Prostate gland (tissue), 2 donors: ENCODE results near the gene PBXIP1. TPM values are rescaled to one million over a fixed set of nuclear protein-coding genes. Genes with fewer than 3 reads are reported as not detected.

Source experiments
- DNase-seq: peaks from one replicate; pipeline ENCODE4 v3.0.0-alpha.2; 2019; ENCODE audit warnings: low spot score
- H3K27ac ChIP-seq, 2 donors: fragments of 200-600 bp; sonication (generic); 2 replicates each; pipeline ENCODE4 v1.5.1; 2017 to 2019
- H3K27me3 ChIP-seq: fragments of 200-600 bp; sonication (generic); replicated peaks from 2 replicates; pipeline ENCODE4 v1.5.1; 2019; ENCODE audit not compliant: insufficient read depth
- H3K36me3 ChIP-seq, 2 donors: fragments of 200-600 bp; sonication (generic); 1 replicate in 1 of 2; 2 replicates in 1 of 2; pipeline versions ENCODE4 v1.5.1 to v1.8.1; 2017 to 2019
- H3K4me1 ChIP-seq: fragments of 200-600 bp; sonication (generic); replicated peaks from 2 replicates; pipeline ENCODE4 v1.5.1; 2019
- H3K4me3 ChIP-seq, 2 donors: fragments of 200-600 bp; sonication (generic); 2 replicates each; pipeline ENCODE4 v1.5.1; 2017 to 2019
- H3K9me3 ChIP-seq: fragments of 200-600 bp; sonication (generic); 2 replicates; pipeline ENCODE4 v1.5.1; 2017
- POLR2A ChIP-seq: fragments of 450-650 bp; IDR thresholded peaks from one replicate; pipeline ENCODE4 v1.6.1; 2016; ENCODE audit warnings: antibody characterized with exemption, mild to moderate bottlenecking
- POLR2AphosphoS5 ChIP-seq: sonication (generic); formaldehyde crosslinking; IDR thresholded peaks from one replicate; pipeline ENCODE4 v1.6.1; 2017; ENCODE audit warnings: antibody characterized with exemption
- WGBS: methylation state at CpG from one replicate; pipeline ENCODE4 v1.1.5; 2018; 5-methylcytosine and 5-hydroxymethylcytosine counted together
- intact Hi-C: fragments of 100-400 bp; cut with DNase I; formaldehyde crosslinking; loops from one replicate; pipeline ENCODE4 v1.14.2; 2022
- total RNA-seq, 2 donors: library from RNA; depleted of rRNA; stranded (reverse); fragments of >200 nt; gene quantifications; one replicate each; pipeline ENCODE4 v1.1.0, GENCODE V29; 2016
- TF ChIP-seq, protein P1 (sequence below), 4 experiments: fragments of 200-600 bp in 2 of 4; fragments of 450-650 bp in 2 of 4; sonication (generic) in 2 of 4; IDR thresholded peaks; 1 replicate in 3 of 4; 2 replicates in 1 of 4; pipeline ENCODE4 v1.5.1; 2016 to 2019; ENCODE audit warnings: antibody characterized with exemption in 4 of 4, mild to moderate bottlenecking in 2 of 4, moderate library complexity in 2 of 4

The PBXIP1 gene
- total RNA-seq, 2 donors from 2014 or later, result 113 to 140 TPM

- intact Hi-C loops, result no loop called here
- H3K36me3 ChIP-seq, result no peaks in the 10 kb centered on the region
- peak overlapping the region; percentile 1 to 76 for H3K27ac ChIP-seq
- TF ChIP-seq POLR2A, result no peak
- TF ChIP-seq POLR2AphosphoS5, result no peak
- TF ChIP-seq, protein P1, sequence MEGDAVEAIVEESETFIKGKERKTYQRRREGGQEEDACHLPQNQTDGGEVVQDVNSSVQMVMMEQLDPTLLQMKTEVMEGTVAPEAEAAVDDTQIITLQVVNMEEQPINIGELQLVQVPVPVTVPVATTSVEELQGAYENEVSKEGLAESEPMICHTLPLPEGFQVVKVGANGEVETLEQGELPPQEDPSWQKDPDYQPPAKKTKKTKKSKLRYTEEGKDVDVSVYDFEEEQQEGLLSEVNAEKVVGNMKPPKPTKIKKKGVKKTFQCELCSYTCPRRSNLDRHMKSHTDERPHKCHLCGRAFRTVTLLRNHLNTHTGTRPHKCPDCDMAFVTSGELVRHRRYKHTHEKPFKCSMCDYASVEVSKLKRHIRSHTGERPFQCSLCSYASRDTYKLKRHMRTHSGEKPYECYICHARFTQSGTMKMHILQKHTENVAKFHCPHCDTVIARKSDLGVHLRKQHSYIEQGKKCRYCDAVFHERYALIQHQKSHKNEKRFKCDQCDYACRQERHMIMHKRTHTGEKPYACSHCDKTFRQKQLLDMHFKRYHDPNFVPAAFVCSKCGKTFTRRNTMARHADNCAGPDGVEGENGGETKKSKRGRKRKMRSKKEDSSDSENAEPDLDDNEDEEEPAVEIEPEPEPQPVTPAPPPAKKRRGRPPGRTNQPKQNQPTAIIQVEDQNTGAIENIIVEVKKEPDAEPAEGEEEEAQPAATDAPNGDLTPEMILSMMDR (IDR thresholded peaks at IDR 0.05), result no peak
- DNase-seq, result no peak
- H3K4me1 ChIP-seq, result peaks cover 22% of the 10 kb centered on the region
- H3K27me3 ChIP-seq, result no peaks in the 10 kb centered on the region
- H3K4me3 ChIP-seq, result no peak overlapping the region
- H3K9me3 ChIP-seq, result no peaks in the 10 kb centered on the region
- 43% methylated on average over 9 of the region's 9 CpGs for WGBS
These were observed 1.3 kb upstream of the PBXIP1 start for GRCh38 chr1:154957091-154957657.

- Histone ChIP-seq H3K27me3 (no peaks in the 10 kb centered on the region), H3K4me3 (peak overlapping the region; percentile 46), H3K36me3 (no peaks in the 10 kb centered on the region), H3K27ac (peak overlapping the region; percentile 76 to 79), H3K4me1 (peaks cover 20% of the 10 kb centered on the region), H3K9me3 (no peaks in the 10 kb centered on the region)
- DNase-seq, result no peak
- intact Hi-C loops, result no loop called here
- 19% methylated on average over 6 of the region's 6 CpGs for WGBS
- TF ChIP-seq, protein P1 (IDR thresholded peaks at IDR 0.05), result no peak
- peak; percentile 5 for TF ChIP-seq POLR2A
These were observed 644 bp upstream of the PBXIP1 start for GRCh38 chr1:154956544-154956941.

GRCh38 chr1:154955039-154955717, 721 bp downstream of the PBXIP1 start:
- intact Hi-C loops, result no loop called here

GRCh38 chr1:154954541-154954940, 1.4 kb downstream of the PBXIP1 start:
- H3K27me3 ChIP-seq, result no peaks in the 10 kb centered on the region
- 59% methylated on average over 3 of the region's 3 CpGs for WGBS
- no peaks in the 10 kb centered on the region for H3K36me3 ChIP-seq
- no peaks in the 10 kb centered on the region for H3K9me3 ChIP-seq
- H3K27ac ChIP-seq, result no peak overlapping the region
- peak overlapping the region in 1 of 2 donors; percentile 46 for H3K4me3 ChIP-seq
- H3K4me1 ChIP-seq, result peaks cover 16% of the 10 kb centered on the region
- intact Hi-C loops, result no loop called here
- DNase-seq, result no peak
- TF ChIP-seq, protein P1 (IDR thresholded peaks at IDR 0.05), result no peak
- TF ChIP-seq POLR2AphosphoS5 (no peak), POLR2A (no peak)

More at GRCh38 chr1:154955039-154955717, 721 bp downstream of the PBXIP1 start:
- WGBS, result 2% methylated on average over 4 of the region's 4 CpGs
- TF ChIP-seq POLR2A (no peak), POLR2AphosphoS5 (no peak)
- TF ChIP-seq, protein P1 (IDR thresholded peaks at IDR 0.05), result no peak
- Histone ChIP-seq H3K27me3 (no peaks in the 10 kb centered on the region), H3K27ac (peak overlapping the region; percentile 76 to 79), H3K9me3 (no peaks in the 10 kb centered on the region), H3K4me1 (peaks cover 16% of the 10 kb centered on the region), H3K4me3 (peak overlapping the region; percentile 46), H3K36me3 (no peaks in the 10 kb centered on the region)
- DNase-seq, result no peak

DNA sequence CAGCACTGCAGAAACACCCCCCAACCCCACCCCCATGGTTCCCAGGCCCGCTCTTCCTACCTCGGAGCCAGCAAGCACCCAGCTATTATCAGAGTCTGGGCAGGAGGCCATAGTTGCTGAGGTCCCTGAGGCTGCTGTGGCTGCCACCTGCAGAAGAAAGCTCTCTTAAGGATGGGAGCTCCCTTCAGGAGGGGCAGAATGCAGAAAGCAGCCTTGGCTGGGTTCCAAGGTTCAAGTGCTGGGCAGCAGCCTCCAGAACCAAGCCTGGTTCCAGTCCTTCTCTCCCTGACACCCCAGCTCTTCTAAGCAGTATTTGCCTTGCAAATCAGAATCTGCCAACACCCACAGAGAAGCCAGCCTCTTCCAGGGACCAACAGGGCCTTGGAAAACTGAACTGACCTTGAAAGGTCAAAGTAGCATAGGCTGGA, 2.3 kb downstream of the PBXIP1 start:
- DNase-seq, result no peak
- TF ChIP-seq, protein P1 (IDR thresholded peaks at IDR 0.05), result no peak
- TF ChIP-seq POLR2A, result no peak
- TF ChIP-seq POLR2AphosphoS5, result no peak
- Histone ChIP-seq H3K4me1 (peaks cover 16% of the 10 kb centered on the region), H3K27ac (no peak overlapping the region), H3K9me3 (no peaks in the 10 kb centered on the region), H3K27me3 (no peaks in the 10 kb centered on the region), H3K36me3 (no peaks in the 10 kb centered on the region), H3K4me3 (no peak overlapping the region)
- WGBS, result 46% methylated on average over 2 of the region's 2 CpGs
- intact Hi-C loops, result no loop called here
